Stimulated activated naive CD4-positive, alpha-beta T cell treated with Interleukin-2 at 50 U/mL for 16 hours (primary cell): ENCODE measurements around the gene ZNF532.

Source experiments
- DNase-seq: peaks from one replicate; lab custom pipeline; 2025; lab: John Stamatoyannopoulos, UW

The ZNF532 gene

DNA sequence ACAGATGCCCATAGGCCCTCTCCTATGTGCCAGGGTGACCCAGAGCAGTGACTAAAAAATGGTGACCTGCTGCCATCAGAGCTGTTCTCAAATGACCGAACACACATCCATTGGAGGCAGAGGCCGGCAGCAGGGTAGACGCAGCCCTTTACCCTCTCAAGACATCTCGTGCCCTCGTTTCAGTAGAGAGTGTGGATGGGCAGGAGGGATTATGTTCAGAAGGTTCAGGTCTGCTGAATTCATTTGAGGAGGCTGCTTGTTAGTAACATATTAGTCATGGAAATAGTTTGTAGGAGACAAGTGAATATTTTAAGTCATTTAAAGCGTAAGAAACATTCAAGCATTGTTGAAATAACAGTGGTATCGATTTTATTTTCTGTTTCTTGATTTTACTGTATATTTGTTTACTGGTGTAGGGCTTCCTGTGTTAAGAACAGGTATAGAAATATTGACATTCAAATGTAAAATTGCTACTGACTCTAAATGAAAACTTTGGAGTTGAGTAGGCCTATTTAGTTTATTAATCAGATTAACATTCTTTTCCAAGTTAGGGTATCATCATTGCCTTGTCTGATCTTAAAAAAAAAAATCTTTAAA lies 82.6 kb downstream of the ZNF532 start:
- DNase-seq = no peak

DNA sequence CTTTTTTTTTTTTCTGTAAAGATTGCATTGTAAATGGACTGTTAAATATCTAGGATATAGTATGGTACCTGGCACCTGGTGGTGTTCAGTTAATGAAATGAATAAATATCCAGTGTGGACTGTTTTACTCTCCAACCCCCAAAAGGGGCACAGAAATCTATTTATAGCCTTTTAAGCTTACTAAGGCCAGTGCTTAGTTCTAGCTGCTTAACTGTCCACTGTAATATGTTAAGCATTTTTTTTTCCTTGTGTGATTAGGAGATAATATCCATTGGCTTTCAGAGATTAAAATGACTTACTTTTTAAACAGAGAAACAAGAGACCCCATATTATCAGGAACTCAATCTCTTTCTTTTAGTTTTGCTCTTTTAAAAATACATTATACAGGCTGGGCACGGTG lies 84.4 kb downstream of the ZNF532 start:
- no peak for DNase-seq

DNA sequence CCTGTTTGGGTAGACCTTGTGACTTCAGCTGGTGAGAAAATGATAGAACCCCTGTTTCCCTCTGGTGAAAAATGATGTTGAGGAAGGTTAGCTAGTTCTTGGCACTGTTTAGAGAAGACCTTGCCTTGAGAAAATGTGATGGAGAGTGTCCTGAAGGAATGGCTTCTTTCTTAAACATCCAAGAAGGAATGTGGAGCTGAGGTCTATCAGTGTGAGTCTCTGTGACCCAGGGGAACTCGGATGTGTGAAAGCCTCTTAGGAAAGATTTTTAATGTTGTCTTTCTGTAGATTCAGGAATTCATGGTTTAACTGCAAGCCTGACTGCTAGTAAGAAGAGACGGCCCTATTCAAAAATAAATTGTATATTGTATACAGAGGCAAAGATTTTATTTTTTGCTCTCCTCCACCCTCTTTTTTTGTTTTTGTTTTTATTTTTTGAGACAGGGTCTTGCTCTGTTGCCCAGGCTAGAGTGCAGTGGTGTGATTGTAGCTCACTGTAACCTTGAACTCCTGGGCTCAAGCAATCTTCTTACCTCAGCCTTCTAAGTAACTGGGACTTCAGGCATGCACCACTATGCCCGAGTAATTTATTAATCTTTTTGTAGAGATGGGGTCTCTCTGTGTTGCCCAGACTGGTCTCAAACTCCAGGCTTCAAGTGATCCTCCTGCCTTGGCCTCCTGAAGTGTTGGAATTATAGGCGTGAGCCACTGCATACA lies 87.5 kb downstream of the ZNF532 start:
- no peak for DNase-seq

DNA sequence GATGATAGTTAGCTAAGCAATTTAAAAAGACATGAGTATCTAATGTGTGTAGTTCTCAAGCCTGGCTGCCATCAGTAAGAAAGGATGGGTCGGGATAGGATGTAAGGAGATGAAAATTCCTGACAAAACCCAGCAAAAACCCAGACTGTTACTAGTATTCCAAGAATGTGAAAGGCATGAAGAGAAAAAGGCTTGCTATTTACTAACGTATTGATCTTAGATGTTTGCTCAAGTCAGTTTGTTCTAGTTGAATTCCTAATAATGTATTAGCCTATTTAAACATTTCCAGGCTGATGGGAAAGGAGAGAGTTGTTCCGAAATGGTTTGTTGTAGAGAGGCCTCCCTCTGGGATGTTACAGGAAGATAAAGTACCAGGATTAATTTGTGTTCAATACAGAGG lies 88.2 kb downstream of the ZNF532 start:
- DNase-seq = no peak

DNA sequence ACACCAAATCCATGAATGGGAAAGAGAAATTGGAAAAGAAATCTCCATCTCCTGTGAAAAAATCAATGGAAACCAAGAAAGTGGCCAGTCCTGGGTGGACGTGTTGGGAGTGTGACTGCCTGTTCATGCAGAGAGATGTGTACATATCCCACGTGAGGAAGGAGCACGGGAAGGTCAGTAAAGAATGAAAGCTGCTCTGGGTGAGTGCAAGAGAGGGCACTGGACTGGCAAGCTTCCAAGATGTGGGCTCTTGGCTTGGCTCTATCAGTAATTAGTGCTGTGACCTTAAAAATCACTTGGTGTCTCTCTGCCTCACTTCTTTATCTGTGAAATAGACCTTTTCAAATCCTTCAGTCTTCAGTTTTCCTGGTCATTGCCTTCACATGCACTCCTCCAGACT lies 89.0 kb downstream of the ZNF532 start:
- DNase-seq = no peak

DNA sequence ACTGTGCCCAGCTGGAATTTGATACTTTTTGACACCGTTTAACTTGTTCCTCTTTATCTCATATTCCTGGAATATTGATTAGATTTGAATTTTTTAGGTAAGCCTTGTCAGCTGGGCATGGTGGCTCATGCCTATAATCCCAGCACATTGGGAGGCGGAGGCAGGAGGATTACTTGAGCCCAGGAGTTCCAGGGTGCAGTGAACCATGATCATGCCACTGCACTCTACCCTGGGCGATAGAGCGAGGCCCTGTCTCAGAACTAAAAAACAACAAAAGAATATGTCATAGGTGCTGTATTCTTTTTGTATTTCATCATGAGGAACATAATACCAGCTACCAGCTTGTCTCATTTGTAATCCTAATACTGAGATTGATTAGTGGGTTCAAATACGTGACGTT lies 90.3 kb downstream of the ZNF532 start:
- DNase-seq = no peak

DNA sequence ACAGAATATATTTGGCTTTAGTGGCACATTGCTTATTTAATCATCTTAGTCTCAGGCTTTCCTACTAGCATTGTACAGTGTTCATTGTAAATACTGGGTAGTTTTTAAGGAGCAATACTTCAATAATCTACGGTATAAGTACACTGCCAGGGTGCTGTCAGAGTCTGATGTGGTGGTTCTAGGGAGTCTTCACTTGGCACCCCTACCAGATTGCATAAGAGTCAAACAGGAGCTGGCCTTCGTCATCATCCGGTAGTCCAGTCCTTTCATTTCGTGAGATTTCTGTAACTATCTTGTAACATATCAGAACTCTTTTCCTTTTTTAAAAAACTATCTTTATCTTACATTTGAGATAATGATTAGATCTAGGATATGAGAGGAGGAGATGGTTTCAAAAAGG lies 91.1 kb downstream of the ZNF532 start:
- DNase-seq = no peak

DNA sequence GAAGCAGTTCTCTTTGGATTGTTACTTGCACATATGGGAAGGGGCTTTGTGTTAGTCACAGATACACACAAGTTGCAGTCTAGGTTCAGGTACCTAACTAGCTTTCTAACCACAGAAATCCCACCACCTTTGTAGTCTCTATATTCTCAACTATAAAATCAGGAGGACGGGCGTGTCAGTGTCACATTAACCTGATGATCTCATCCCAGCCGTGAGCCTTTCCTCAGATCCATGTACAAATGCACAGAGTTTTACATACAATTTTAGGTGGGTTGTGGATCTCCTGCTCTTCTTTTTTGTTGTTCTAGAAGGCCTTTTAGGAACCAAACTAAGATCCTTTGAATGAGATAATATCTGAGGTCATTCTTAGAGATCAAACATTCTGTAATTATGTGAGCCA lies 94.0 kb downstream of the ZNF532 start:
- DNase-seq = no peak

DNA sequence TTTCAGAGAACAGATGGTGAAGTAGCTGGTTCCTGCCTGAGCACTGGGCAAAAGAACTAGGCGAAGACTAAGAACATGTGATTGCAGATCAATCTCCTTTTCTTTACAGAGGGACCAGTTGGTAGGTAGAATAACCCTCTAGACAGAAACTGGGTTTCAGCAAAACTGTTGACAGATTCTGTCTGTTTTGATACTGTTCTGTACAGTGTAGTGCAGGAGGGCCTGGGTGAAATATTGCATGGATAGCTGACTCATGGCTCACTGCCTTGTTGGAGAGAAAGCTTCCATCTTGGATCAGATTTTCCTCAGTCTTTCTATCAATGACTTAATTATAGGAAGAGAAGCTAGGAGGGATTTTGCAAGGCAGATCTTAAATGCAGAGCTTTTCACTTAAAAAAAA lies 95.8 kb downstream of the ZNF532 start:
- no peak for DNase-seq

DNA sequence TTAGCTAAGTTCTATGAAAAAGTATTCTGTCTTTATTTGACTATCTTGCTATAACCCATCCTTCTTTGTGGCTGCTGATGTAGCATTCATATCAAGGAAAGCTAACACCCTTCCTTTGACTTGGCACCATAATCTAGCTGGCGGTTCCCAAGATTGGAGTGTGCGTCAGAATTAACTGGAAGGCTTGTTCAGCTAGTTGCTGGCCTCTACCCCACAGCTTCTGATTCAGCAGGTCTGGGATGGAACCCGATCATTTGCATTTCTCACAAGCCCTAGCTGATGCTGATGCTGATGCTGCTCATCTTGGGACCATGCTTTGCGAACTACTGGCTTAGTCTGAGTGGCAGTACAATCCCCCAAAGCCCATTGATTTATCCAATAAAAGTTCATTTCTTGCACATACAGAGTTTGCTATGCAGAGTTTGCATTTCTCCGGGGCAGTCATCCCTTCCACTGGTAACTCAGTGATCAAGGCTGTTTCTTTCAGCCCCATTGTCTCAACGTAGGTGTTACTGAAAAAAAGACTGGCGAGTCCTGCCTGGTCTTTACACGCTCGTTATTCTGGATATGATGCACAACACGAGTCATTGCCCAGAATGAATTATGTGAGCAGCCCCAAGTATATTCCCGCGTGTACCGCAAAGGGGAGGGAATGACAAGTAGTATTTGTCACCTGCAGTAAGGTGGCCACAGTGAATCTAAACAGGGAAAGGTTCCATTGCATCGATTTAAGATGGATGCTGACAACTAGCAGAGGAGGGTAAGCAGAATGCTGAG lies 96.5 kb downstream of the ZNF532 start:
- no peak for DNase-seq

DNA sequence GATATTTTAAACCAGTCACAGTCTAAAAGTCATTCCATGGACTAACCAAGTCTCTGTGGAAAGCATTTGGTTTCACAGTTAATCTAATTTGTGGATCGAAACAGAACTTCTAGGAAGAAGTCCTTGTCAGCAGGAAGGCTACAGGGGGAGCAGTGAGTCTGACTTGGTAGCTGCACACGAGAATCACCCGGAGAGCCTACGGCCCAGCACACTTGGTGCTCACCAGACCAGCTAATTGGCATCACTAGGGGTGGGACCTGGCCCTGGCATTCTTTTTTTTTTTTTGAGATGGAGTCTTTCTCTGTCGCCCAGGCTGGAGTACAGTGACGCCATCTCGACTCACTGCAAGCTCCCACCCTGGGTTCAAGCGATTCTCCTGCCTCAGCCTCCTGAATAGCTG lies 97.7 kb downstream of the ZNF532 start:
- no peak for DNase-seq

DNA sequence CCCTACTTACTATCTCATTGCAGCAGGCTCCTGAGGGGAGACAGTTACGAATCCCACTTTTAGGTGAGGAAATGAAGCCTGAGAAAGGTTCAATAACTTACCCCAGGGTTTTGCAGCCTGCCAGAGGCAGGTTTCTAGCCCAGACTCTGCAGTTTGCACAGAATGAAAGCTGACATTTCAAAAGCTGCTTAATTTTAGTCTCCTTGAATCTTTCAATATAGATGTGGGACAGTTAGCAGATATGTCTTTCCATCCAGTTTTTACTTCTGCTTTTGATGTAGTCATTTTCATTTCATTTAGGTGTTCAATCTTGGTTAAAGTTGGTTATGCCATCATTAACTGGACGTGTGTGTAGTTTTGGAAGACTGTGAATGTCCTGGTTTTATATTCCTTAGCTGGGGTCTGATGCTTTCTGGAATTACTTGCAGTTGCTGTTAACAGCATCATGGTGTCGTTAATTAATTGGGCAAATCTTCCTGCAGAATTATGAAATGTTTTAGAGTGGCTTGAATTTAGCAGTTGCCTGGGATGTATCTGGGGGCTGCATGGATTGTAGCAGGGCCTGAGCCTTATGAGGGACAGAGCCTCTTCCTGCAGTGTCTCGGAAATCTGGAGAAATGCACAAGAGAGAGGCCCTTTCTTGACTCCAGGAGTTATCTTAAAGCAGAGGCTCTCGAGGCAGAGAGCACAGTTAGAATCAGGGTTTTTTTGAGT lies 100.8 kb downstream of the ZNF532 start:
- no peak for DNase-seq

DNA sequence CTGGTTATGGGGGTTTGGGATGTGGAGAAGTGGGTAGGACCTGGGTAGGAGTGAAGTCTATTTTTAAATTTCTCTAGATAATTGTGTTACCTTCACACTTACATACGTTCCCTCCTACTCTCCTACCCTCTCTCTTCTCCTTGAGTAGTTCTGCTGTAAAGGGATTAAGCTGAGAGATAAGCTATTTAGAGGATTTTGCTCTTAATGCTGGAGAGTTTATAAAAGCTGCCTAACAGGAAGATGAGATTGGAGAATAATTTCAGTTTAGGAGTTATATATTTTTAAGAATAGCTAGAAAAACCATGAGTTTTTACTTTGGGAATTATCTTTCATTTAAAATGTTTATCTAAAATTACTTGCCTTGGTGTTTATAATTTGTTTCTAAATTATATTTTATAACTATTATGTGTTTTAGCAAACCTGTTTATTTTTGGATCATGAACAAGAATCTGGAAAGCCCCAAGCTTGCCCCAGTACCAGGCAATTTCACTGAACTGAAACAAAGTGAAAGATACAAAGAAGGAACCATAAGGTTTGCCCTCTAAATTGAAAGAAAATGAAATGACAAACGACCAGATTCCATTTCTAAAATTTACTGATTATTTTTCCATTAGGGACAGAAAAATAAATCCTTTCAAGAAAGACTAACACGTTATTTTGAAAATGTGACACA lies 101.5 kb downstream of the ZNF532 start:
- DNase-seq = no peak

DNA sequence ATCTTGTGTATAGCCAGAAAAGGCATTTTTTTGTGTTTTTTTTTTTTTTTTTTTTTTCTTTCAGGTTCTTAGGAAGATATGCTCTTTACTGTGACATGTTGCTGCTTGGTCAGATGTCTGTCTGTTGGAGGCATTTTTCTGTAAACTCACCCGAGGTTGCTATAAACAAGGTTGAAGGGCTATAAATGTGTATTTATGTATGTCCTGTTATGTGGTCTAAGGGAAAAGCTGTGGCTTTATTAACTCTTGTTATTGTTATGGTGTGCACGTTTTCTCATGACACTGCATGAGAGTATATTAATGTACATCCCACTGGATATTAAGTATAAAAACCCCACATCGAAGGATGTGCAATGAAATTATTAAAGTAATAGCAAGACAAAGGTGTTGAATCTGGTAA lies 102.0 kb downstream of the ZNF532 start:
- DNase-seq = no peak

DNA sequence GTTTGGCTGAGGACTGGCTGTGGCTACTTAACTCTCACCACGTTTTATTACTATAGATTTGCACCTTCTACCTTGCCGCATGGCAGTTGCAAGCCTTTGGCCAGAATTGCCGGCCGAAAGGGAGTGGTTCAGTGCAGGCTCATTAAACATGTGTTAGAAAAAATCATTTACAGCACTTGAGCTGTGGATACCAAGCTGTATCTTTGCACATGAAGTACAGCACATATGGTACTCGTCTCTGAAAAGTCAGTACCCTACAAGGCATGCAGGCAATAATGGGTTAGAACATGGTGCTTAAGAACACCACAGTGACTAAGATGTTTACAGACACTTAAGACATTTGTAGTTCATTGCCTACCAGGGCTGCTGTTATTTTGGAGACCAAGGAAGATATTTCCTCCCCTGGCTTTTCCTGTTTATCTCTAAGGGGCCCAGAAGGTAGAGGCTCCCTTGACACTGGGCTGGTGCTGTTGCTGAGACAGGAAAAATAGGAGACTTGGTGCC lies 103.1 kb downstream of the ZNF532 start:
- DNase-seq = no peak

DNA sequence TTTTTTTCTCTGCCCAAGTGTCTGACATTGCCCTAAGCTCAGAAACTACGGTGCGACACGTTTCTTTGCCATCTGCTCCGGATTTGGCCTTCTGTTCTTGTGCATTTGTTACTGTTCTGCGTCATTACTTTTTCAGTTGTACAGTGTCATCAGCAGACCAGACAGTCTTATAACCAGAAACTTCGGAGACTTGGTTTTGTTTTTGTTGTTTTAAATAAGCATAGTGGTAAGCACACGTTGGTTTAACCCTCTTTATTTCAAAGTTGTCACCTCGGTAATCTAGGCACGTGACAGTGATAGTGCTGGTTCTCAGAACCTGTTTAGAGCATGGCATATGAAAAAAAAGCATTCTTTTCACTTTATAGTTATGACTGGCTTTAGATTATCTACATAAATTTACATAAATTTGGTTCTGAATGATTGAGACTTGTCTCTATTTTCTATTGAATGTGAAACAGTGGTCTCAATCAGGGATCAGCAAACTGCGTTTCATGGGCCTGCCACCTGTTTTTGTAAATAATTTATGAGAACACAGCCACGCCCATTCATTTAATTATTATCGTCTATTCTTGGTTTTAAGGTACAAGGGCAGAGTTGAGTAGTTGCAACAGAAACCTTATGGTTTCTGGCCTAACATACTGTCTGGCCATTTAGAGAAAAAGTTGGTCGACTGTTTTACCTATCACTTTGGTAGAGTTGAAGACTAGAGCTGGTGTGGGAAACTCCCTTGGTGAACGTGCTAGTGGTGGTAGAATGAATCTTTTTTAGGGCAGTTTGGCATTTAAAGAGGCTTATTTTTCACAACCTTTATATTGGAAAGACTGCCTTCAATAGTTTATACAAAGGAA lies 106.5 kb downstream of the ZNF532 start:
- DNase-seq = no peak

DNA sequence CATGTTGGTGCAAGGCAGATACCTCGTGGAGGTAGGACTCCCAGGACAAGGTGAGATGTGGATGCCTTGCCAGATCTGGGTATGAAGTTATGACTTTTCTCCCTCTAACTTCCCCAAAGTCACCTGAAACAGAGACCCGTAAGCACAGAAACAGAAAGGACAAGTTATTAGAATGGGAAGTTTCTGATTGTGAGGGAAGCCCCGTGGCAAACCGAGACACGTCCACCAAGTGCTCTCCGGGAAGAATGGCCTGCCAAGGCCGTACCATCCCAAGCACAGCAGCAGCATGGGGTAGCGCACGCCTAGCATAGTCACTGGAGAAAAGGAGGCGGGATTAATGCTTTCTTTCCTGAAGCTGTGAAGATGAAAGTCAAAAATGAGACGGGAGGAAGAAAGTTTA lies 110.6 kb downstream of the ZNF532 start:
- DNase-seq = no peak

DNA sequence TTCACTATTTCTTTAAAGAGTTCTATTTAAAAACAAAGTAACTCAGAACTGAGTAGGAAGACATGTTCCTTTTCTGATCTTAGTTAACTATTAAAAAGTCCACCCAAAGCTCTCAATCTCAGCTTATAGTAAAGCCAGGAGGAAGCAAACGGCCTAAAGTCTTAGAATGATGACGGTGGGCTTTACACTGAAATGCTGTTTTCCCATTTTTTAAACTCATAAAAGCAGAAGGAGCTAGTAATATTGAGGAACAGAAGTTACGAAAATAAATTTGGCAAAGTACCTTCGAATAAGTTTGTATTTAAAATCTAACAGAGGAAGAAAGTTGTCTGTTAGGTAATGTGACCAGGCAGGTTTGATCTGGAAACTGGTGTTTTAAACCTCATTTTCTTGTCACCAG lies 111.1 kb downstream of the ZNF532 start:
- DNase-seq = no peak

DNA sequence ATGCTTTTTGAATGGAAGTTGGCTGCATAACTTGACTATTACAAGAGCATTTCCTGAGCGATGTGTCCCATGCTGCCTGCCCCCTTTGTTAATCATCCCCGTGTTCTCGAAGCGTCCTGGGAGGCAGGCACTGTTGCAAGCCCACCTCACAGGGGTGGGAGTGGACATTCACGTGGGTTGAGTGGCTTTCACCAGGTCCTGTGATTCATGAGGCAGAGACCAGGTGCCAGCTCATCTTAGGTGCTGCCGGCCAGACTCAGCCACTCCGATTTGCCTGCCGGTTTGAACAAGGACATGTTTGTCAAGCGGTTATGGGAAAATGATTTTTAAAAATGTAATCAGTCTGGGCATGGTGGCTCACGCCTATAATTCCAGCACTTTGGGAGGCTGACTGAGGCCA lies 112.5 kb downstream of the ZNF532 start:
- DNase-seq = no peak

DNA sequence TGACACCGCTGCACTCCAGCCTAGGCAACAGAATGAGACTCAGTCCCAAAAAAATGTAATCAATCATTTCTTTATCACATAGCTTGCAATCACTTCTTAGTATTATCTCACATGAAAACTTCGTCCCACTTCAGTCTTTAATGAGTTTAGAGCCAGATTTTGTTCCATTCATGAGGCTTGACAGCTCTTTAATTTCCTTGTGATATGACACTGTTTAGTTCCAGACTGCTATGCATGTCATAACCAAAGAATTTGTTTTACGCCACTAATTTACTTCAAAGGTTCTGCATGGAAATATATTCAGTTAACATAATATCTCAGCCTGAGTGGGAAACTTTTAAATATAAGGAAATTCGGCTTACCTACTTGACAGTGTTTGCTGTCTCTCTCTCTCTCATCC lies 113.1 kb downstream of the ZNF532 start:
- no peak for DNase-seq

DNA sequence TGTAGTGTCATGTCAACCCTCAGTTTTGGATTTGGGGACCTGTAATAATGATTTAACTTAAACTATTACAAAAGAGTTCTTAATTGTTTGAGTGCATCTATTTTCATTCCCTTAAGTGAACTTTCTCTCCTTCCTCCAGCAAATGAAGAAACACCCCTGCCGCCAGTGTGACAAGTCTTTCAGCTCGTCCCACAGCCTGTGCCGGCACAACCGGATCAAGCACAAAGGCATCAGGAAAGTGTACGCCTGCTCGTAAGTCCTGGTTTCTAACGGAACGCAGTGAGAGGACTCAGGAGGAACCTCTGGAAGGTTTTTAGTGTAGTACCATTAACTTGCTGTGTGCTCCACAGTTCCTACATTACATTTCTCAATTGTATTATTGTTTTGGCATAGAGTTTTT lies 114.2 kb downstream of the ZNF532 start:
- DNase-seq = no peak
